Right ventricle myocardium superior (tissue), 1 donor: ENCODE measurements around the gene PTPRG. TPM values are rescaled to one million over a fixed set of nuclear protein-coding genes. Genes with fewer than 3 reads are reported as not detected.

Experiments used
- ATAC-seq: fragments of 200-7000 bp; cut with Tn5 transposase; one replicate; pipeline ENCODE4 v1.9.1; 2020; ENCODE audit warnings: mild to moderate bottlenecking; ENCODE audit not compliant: poor library complexity
- DNase-seq: peaks from one replicate; pipeline ENCODE4 v3.0.0-alpha.2; 2020
- intact Hi-C: fragments of 100-400 bp; cut with DNase I; formaldehyde crosslinking; loops from one replicate; pipeline ENCODE4 v1.11.2; 2022
- total RNA-seq: library from RNA; stranded (reverse); fragmentation: NEBNext Ultra II Directional; extraction: Animal tissue kit (Norgen Biotek cat#: 25700); gene quantifications from one replicate; pipeline ENCODE4 v1.2.1, GENCODE V29; 2021
- donor health status: DM: no; HTN: yes; CAD: no; lungs with severe emphysema.

The PTPRG gene
- total RNA-seq, 1 donor from 2014 or later: 29.7 TPM

GRCh38 chr3:61877359-61878138, 316.2 kb downstream of the PTPRG start:
- DNase-seq (no peak), ATAC-seq (no peak)
- intact Hi-C loops: no loop called here

GRCh38 chr3:61882253-61882652, 320.9 kb downstream of the PTPRG start:
- intact Hi-C loops: no loop called here
- ATAC-seq (no peak), DNase-seq (no peak)

DNA sequence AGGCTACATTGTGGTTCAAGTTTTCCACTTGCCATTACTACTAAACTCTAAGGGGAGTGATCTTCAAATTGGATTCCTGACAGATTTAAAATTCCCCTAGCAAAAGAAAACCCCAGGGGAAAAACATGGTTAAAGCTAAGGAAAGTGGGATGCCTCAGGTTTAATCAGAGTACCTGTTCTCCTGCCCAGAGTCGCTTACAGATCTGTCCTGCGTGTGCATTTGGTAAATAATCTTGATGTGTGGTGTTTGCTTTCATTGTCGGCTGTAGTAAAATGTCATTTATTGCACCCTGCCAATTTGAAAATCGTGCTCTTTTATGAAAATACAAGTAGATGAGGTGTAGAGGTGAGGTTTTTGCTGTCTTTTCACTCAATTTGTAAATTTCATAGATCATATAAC, 323.4 kb downstream of the PTPRG start:
- intact Hi-C loops: no loop called here
- ATAC-seq: no peak

DNA sequence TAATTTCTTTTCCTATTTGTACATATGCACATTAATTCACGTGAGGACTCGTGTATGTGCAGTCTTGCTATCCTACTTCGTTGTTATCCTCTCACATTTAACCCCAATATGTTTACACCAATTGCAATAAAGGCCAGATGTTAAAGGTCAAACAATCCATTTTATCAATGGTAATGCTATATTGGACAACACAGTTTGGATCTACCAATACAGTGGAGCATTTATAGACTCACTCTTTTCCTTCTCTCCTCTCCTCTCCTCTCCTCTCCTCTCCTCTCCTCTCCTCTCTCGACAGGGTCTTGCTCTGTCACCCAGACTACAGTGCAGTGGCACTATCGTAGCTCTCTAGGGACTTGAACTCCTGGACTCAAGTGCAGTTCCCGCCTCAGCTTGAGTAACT, 324.0 kb downstream of the PTPRG start:
- intact Hi-C loops: no loop called here
- ATAC-seq (no peak), DNase-seq (no peak)

More for the DNA sequence above, 323.4 kb downstream of the PTPRG start:
- no peak for DNase-seq

GRCh38 chr3:61887206-61887605, 325.8 kb downstream of the PTPRG start:
- DNase-seq (no peak), ATAC-seq (no peak)
- intact Hi-C loops: no loop called here

DNA sequence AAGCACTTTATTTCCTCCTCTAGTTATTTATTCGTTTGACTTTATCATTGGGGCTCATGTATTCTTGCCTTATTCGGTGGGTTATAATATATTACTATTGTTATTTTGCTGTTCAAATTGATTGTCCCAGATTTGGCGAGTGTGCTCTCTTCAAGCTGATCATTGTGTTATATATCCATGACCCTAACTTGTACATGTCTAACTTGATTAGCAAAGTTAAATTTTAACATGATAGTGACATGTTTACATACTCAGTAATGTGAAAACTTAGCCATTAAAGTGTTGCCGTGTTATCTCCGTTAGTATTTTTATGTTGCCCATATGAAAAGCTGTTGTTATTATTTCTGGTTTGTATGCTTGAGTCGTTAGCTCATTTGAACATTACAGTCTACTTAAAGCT, 327.9 kb downstream of the PTPRG start:
- intact Hi-C loops: no loop called here

DNA sequence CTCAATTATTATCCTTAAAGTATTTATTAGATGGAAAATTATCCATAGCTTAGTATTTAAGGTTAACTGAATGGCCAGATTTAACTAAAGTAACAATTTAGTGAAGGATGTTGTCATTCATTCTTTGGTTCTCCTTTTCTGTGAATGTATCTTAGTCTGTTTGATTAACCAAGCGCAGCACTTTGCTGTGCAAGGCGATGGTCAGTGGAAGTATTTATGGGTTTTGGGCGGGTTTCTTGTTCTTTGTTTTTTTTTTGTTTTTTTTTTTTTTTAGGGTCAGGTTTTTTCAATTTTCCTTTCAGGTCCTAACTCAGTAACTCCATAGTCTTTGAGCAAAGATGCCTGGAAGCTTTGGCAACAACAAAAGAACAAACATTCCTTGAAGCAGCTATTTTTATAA, 328.8 kb downstream of the PTPRG start:
- DNase-seq (no peak), ATAC-seq (no peak)
- intact Hi-C loops: no loop called here

More for the DNA sequence above, 327.9 kb downstream of the PTPRG start:
- no peak for ATAC-seq
- no peak for DNase-seq

DNA sequence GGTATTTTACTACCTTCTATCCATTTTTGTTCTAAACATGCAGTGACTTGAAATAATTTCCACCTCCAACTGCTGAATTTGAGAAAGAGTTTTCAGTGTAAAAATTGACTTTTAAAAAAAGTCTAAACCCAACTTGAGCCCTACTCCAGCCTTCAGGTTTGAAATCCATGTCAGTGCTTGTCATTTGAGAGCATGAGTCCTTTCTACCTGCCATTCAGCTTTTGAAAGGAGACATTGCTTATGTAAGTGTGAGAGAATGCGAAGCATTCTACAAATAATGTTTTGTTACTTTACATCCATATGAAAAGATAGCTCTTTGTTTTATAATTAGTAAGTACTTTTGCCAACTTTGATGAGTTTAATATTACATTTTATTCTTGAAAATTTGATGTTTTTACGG, 329.2 kb downstream of the PTPRG start:
- ATAC-seq (no peak), DNase-seq (no peak)
- intact Hi-C loops: no loop called here

GRCh38 chr3:61892891-61893290, 331.5 kb downstream of the PTPRG start:
- DNase-seq: no peak
- intact Hi-C loops: no loop called here
- ATAC-seq: no peak

DNA sequence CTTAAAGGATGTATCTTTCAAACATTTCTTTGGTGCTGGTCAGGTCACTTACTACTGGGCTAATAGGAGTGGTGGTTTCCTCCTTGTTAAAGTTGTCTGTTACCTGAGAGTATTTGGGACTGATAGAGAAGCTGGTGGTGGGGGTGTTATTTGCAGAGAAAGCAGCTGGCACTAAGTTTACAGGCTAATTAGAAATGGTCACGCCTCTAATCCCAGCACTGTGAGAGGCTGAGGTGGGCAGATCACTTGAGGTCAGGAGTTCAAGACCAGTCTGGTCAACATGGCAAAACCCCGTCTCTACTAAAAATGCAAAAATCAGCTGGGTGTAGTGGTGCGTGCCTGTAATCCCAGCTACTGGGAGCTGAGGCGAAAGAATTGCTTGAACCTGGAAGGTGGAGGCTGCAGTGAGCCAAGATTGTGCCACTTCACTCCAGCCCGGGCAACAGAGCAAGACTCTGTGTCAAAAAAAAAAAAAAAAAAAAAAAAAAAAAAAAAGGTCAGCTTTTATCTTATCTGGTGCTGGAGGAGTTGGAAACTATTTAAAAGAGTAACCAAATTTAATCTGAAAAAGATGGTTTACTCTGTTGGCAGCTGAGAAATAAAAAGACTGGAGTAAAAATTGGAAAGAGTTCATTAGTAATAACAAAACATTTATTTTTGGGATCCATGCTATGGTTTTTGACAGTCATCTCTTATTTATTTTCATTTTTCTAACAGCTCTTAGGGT, 332.6 kb downstream of the PTPRG start:
- ATAC-seq (no peak), DNase-seq (no peak)
- intact Hi-C loops: no loop called here

GRCh38 chr3:61894988-61895935, 333.9 kb downstream of the PTPRG start:
- intact Hi-C loops: no loop called here
- DNase-seq (no peak), ATAC-seq (peak; percentile 78)

DNA sequence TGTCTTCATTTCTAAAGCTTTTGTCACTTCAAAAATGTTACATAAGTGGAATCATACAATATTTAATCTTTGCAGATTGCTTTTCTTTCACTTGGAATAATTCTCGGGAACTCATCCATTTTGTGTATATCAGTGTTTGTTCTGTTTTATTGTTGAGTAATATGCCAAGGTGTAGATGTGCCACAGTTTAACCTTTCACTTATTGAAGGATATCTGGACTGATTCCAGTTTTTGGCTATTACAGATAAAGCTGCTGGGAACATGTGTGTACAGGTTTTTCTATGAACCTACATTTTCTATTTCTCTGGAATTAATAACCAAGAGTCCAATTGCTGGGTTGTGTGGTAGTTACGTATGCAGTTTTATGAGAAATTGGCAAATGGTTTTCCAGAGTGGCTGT, 334.9 kb downstream of the PTPRG start:
- ATAC-seq: no peak

DNA sequence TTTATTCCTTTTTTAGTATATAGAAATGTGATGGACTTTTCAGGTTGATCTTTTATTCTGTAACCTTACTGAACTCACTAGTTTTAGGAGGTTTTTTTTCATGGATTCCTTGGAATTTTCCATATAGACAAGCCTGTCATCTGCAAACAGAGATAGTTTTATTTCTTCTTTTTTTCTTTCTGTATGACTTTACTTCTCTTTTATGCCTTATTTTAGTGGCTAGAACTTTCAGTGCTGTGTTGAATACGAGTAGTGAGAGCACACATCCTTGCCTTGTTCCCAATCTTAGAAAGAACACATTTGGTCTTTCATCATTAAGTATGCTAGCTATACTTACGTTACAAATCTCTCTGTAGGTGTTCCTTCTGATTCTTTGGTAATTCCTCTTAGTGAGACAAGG, 336.5 kb downstream of the PTPRG start:
- no peak for ATAC-seq
- no peak for DNase-seq
- intact Hi-C loops: no loop called here

More for the DNA sequence above, 334.9 kb downstream of the PTPRG start:
- intact Hi-C loops: no loop called here
- DNase-seq: no peak

GRCh38 chr3:61899700-61900462, 338.5 kb downstream of the PTPRG start:
- ATAC-seq: no peak
- no peak for DNase-seq
- intact Hi-C loops: no loop called here

- ATAC-seq (no peak), DNase-seq (no peak)
- intact Hi-C loops: no loop called here
Measured at GRCh38 chr3:61901496-61901895, 340.1 kb downstream of the PTPRG start.

GRCh38 chr3:61901986-61902385, 340.6 kb downstream of the PTPRG start:
- intact Hi-C loops: no loop called here
- DNase-seq (no peak), ATAC-seq (no peak)

- intact Hi-C loops: no loop called here
- no peak for ATAC-seq
Measured at GRCh38 chr3:61903074-61903473, 341.7 kb downstream of the PTPRG start.

DNA sequence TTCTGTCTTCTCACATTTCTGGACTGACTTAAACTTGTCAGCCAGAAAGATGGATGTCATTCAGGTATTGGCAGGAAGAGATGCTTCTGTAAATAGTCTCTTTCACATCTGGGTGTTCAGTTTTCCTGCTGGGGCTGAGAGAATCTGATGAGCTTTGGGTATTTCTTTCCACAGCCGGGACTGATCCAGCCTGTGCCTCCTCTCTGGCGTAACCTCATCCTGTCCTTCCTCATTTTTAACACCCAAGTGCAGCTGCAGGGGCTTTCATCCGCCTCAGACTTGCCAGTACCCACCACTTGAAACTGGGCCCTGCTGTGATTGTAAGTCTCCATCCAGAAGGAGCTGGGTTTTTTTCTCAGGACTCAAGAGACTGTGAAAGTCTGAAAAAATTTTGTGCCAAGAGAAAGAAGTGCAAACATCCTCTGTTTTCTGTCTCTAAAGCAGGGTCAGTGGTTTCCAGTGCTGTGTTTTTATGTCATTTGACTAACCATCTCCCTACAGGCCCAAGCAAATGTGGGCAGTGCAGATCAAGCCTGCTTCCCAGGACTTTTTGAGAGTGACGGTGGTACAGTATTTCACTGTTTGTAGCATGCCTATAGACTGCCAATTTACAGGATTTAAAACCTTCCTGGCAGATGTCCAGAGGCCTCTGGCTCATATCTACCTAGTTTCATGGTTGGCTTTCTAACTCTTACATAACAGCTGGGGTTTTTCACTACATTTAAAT, 342.7 kb downstream of the PTPRG start:
- intact Hi-C loops: no loop called here
- DNase-seq (peak; percentile 46), ATAC-seq (peak; percentile 68)

More at GRCh38 chr3:61903074-61903473, 341.7 kb downstream of the PTPRG start:
- no peak for DNase-seq
